Measurements from ENCODE around the gene OR2L3.
"Not testable (repeated sequence)": the region's sequence is repeated elsewhere in the genome, so short reads cannot be mapped to it uniquely, and the experiment has no call there.

Gene OR2L3

GRCh38 chr1:248046536-248046935 is at the start of gene OR2L3:
Gene OR2L3 (plus strand): TSS chr1:248046836. CDS start chr1:248060682, 13,846 bp downstream.
- DNase-seq: no peak

- no peak for DNase-seq
Observed at GRCh38 chr1:247998811-247999210, 47.8 kb upstream of the OR2L3 start.

- no peak for DNase-seq
Observed at GRCh38 chr1:248000169-248000568, 46.5 kb upstream of the OR2L3 start.

GRCh38 chr1:248007778-248008177 is 38.9 kb upstream of the OR2L3 start:
- DNase-seq: no peak

GRCh38 chr1:248009681-248010080 is 37.0 kb upstream of the OR2L3 start:
- DNase-seq: no peak

GRCh38 chr1:248013229-248013710 is 33.4 kb upstream of the OR2L3 start, which contains the start of gene OR2L5:
Gene OR2L5 (plus strand): TSS chr1:248013660. CDS start chr1:248021948, 8,288 bp downstream.
- DNase-seq: no peak

GRCh38 chr1:248015803-248016202 is 30.8 kb upstream of the OR2L3 start:
- DNase-seq: no peak

GRCh38 chr1:248029770-248030169 is 16.9 kb upstream of the OR2L3 start, which contains the start of gene OR2L2:
Gene OR2L2 (plus strand): TSS chr1:248030070. CDS start chr1:248038268, 8,198 bp downstream.
- no peak for DNase-seq

GRCh38 chr1:248045209-248045608 is 1.4 kb upstream of the OR2L3 start:
- no peak for DNase-seq

GRCh38 chr1:248047008-248047407 is 372 bp downstream of the OR2L3 start:
- DNase-seq: no peak

GRCh38 chr1:248054671-248055070 is 8.0 kb downstream of the OR2L3 start:
- DNase-seq: no peak

- DNase-seq: no peak
Observed at GRCh38 chr1:248055261-248055660, 8.6 kb downstream of the OR2L3 start.

GRCh38 chr1:248065071-248065470 is 18.4 kb downstream of the OR2L3 start:
- DNase-seq: peak; percentile 76

GRCh38 chr1:248065604-248066003 is 19.0 kb downstream of the OR2L3 start:
- DNase-seq: no peak

GRCh38 chr1:248083864-248084263 is 37.2 kb downstream of the OR2L3 start:
- DNase-seq: not testable (repeated sequence)

GRCh38 chr1:248094884-248095283 is 48.2 kb downstream of the OR2L3 start, which contains the start of gene OR2L13:
Gene OR2L13 (plus strand): TSS chr1:248095184. CDS start chr1:248099376, 4,192 bp downstream.
- DNase-seq: no peak

- no peak for DNase-seq
Observed at GRCh38 chr1:248098529-248098928, 51.9 kb downstream of the OR2L3 start.

GRCh38 chr1:248102847-248103246 is 56.2 kb downstream of the OR2L3 start:
- DNase-seq: no peak

GRCh38 chr1:248111157-248111556 is 64.5 kb downstream of the OR2L3 start:
- DNase-seq: no peak

Data from NCI-H1048 (cell line).